PFSK-1 (cell line): ENCODE measurements around the gene STAT4.

Experiments used
- FOXP2 ChIP-seq: optimal IDR thresholded peaks from 2 replicates; pipeline ENCODE3; 2011; ENCODE audit warnings: borderline replicate concordance, control low read depth, inconsistent platforms; ENCODE audit not compliant: insufficient read depth; ENCODE audit errors: extremely low read length, extremely low read depth
- POLR2AphosphoS5 ChIP-seq: IDR thresholded peaks from 2 replicates; pipeline ENCODE4 v1.6.1; 2012; ENCODE audit warnings: low read depth, mild to moderate bottlenecking, control low read depth, low read length, moderate library complexity
- REST ChIP-seq, 2 experiments: IDR thresholded peaks; 2 replicates each; pipeline versions ENCODE4 v1.6.1 to v1.8.0; 2011 to 2012; ENCODE audit warnings: low read depth in 2 of 2, low read length in 2 of 2, control low read depth in 1 of 2, inconsistent platforms in 1 of 2, mild to moderate bottlenecking in 1 of 2, moderate library complexity in 1 of 2; ENCODE audit not compliant: insufficient read depth in 1 of 2
- SIN3A ChIP-seq: IDR thresholded peaks from 2 replicates; pipeline ENCODE4 v1.6.1; 2012; ENCODE audit warnings: mild to moderate bottlenecking, low read length, moderate library complexity, borderline replicate concordance; ENCODE audit not compliant: insufficient read depth
- TAF1 ChIP-seq: IDR thresholded peaks from 2 replicates; pipeline ENCODE4 v1.6.1; 2012; ENCODE audit warnings: low read length, control low read depth, borderline replicate concordance; ENCODE audit not compliant: insufficient read depth

STAT4 gene

GRCh38 chr2:191013932-191014652 lies 136.7 kb downstream of the STAT4 start, which contains the start of gene STAT1:
STAT1 (minus strand) TSS chr2:191014171; CDS start chr2:191010003, 4,168 bp downstream.
- TF ChIP-seq FOXP2 (peak; percentile 97), REST (IDR thresholded peaks at IDR 0.05; ENCODE audit: insufficient read depth in 1 of 2, low read depth in 2 of 2, low read length in 2 of 2) (peak in 1 of 2 experiments; percentile 47; a peak in 1 of 4 replicates), POLR2AphosphoS5 (peak; percentile 94), SIN3A (peak; percentile 97), TAF1 (peak; percentile 63; the same call in 1 of the 2 replicates)

- TF ChIP-seq FOXP2 (no peak), REST (IDR thresholded peaks at IDR 0.05; ENCODE audit: insufficient read depth in 1 of 2, low read depth in 2 of 2, low read length in 2 of 2) (no peak), POLR2AphosphoS5 (no peak), TAF1 (no peak), SIN3A (no peak; the same call in 1 of the 2 replicates)
Measured at GRCh38 chr2:191013682-191013931, 137.2 kb downstream of the STAT4 start.

- TF ChIP-seq POLR2AphosphoS5 (no peak), FOXP2 (no peak), SIN3A (no peak), REST (IDR thresholded peaks at IDR 0.05; ENCODE audit: insufficient read depth in 1 of 2, low read depth in 2 of 2, low read length in 2 of 2) (no peak; a peak in 1 of 4 replicates)
Measured at GRCh38 chr2:191012845-191013681, 137.7 kb downstream of the STAT4 start.

- TF ChIP-seq POLR2AphosphoS5 = no peak
- no peak for TF ChIP-seq SIN3A
- no peak for TF ChIP-seq FOXP2
- TF ChIP-seq REST (IDR thresholded peaks at IDR 0.05; ENCODE audit: insufficient read depth in 1 of 2, low read depth in 2 of 2, low read length in 2 of 2) = no peak
- TF ChIP-seq TAF1 = no peak
Measured at GRCh38 chr2:191012346-191012745, 138.4 kb downstream of the STAT4 start.
